H1 (cell line): ENCODE data around the gene DAO. TPM values are rescaled to one million over a fixed set of nuclear protein-coding genes. Genes with fewer than 3 reads are reported as not detected.

Experiments used
- CTCF ChIA-PET: fragments of 300-600 bp; sonication (Branson Sonifier 250); formaldehyde crosslinking; loops from one replicate; lab custom pipeline; 2021; ENCODE audit not compliant: partially characterized antibody; lab: Charles Lee
- POLR2A ChIA-PET: fragments of 300-600 bp; sonication (Branson Sonifier 250); formaldehyde crosslinking; loops from one replicate; lab custom pipeline; 2021; ENCODE audit warnings: inconsistent platforms; ENCODE audit not compliant: partially characterized antibody; lab: Charles Lee
- DNase-seq, 2 experiments: peaks; one replicate each; pipeline versions ENCODE4 v3.0.0 to v3.0.0-alpha.2; 2010 to 2022; ENCODE audit warnings: low spot score in 2 of 2, low read depth in 1 of 2, mixed read lengths in 1 of 2
- FAIRE-seq: peaks from 2 replicates; lab custom pipeline; 2011; peaks lifted over from hg19 to GRCh38; lab: Jason Lieb, UNC
- H2AFZ ChIP-seq: 2 replicates; pipeline ENCODE4 v1.8.1; 2012; ENCODE audit warnings: low read length, inconsistent platforms
- H2AK5ac ChIP-seq: 2 replicates; pipeline ENCODE4 v1.6.1; 2013; ENCODE audit warnings: low read depth, low read length
- H2BK120ac ChIP-seq: replicated peaks from 2 replicates; pipeline ENCODE3; 2013; ENCODE audit warnings: low read depth, low read length, inconsistent platforms
- H2BK12ac ChIP-seq: 2 replicates; pipeline ENCODE4 v1.6.1; 2013; ENCODE audit warnings: low read depth, low read length
- H2BK15ac ChIP-seq: 2 replicates; pipeline ENCODE4 v1.6.1; 2013; ENCODE audit warnings: low read length
- H2BK20ac ChIP-seq: 2 replicates; pipeline ENCODE4 v1.6.1; 2013; ENCODE audit warnings: low read length
- H2BK5ac ChIP-seq: 2 replicates; pipeline ENCODE4 v1.6.1; 2013; ENCODE audit warnings: low read depth, low read length
- H3K14ac ChIP-seq: 2 replicates; pipeline ENCODE4 v1.6.1; 2013; ENCODE audit warnings: inconsistent platforms; ENCODE audit not compliant: insufficient read length
- H3K18ac ChIP-seq: 2 replicates; pipeline ENCODE4 v1.6.1; 2013; ENCODE audit warnings: low read length; ENCODE audit errors: extremely low read depth
- H3K23ac ChIP-seq: 2 replicates; pipeline ENCODE4 v1.6.1; 2013; ENCODE audit warnings: inconsistent platforms; ENCODE audit not compliant: insufficient read length
- H3K23me2 ChIP-seq: 2 replicates; pipeline ENCODE4 v1.6.1; 2013; ENCODE audit warnings: low read depth, low read length
- H3K27ac ChIP-seq: 2 replicates; pipeline ENCODE4 v1.6.1; 2011; ENCODE audit warnings: low read depth, low read length, inconsistent platforms
- H3K27me3 ChIP-seq, 4 experiments: replicated peaks in 1 of 4; 1 replicate in 1 of 4; 2 replicates in 3 of 4; pipeline versions ENCODE4 v1.6.1 to v1.8.1; 2011 to 2013; ENCODE audit warnings: low read length in 3 of 4, mild to moderate bottlenecking in 3 of 4, inconsistent platforms in 2 of 4, mixed read lengths in 2 of 4, moderate library complexity in 1 of 4; ENCODE audit not compliant: control insufficient read depth in 3 of 4, insufficient read depth in 3 of 4; ENCODE audit errors: extremely low read depth in 1 of 4
- H3K36me3 ChIP-seq, 4 experiments: 2 replicates each; pipeline versions ENCODE4 v1.6.1 to v1.8.1; 2011 to 2013; ENCODE audit warnings: mild to moderate bottlenecking in 4 of 4, low read length in 3 of 4, moderate library complexity in 2 of 4, control low read depth in 1 of 4, inconsistent platforms in 1 of 4; ENCODE audit not compliant: insufficient read depth in 4 of 4, control insufficient read depth in 2 of 4
- H3K4ac ChIP-seq: replicated peaks from 2 replicates; pipeline ENCODE3; 2013; ENCODE audit warnings: low read length, low read depth, mixed read lengths, inconsistent platforms; ENCODE audit not compliant: insufficient read length
- H3K4me1 ChIP-seq, 4 experiments: replicated peaks in 1 of 4; 1 replicate in 1 of 4; 2 replicates in 3 of 4; pipeline versions ENCODE4 v1.6.1 to v1.8.1; 2011 to 2013; ENCODE audit warnings: low read length in 3 of 4, inconsistent platforms in 2 of 4, mixed read lengths in 1 of 4; ENCODE audit not compliant: insufficient read depth in 4 of 4, control insufficient read depth in 3 of 4
- H3K4me2 ChIP-seq, 2 experiments: 2 replicates each; pipeline versions ENCODE4 v1.6.1 to v1.8.1; 2011 to 2013; ENCODE audit warnings: low read depth in 2 of 2, low read length in 2 of 2, control low read depth in 1 of 2, inconsistent platforms in 1 of 2, mild to moderate bottlenecking in 1 of 2; ENCODE audit not compliant: insufficient read depth in 1 of 2
- H3K4me3 ChIP-seq, 4 experiments: fragments of 200-600, 300-600 bp in 1 of 4; sonication (generic), shearing (Covaris generic), sonication (Bioruptor Twin) in 1 of 4; 2 replicates each; pipeline versions ENCODE4 v1.5.1 to v1.8.1; 2011 to 2016; ENCODE audit warnings: low read length in 4 of 4, low read depth in 3 of 4, control low read depth in 2 of 4, inconsistent platforms in 2 of 4, mild to moderate bottlenecking in 2 of 4, mixed read lengths in 1 of 4, moderate library complexity in 1 of 4; ENCODE audit not compliant: insufficient read depth in 2 of 4; ENCODE audit errors: extremely low read depth in 1 of 4
- H3K56ac ChIP-seq: replicated peaks from 2 replicates; pipeline ENCODE3; 2013; ENCODE audit warnings: low read depth, mild to moderate bottlenecking, mixed read lengths, low read length, inconsistent platforms; ENCODE audit not compliant: insufficient read length
- H3K79me1 ChIP-seq: 2 replicates; pipeline ENCODE4 v1.6.1; 2013; ENCODE audit warnings: low read depth, low read length, control low read depth
- H3K79me2 ChIP-seq, 2 experiments: 2 replicates each; pipeline versions ENCODE4 v1.6.1 to v1.8.1; 2012 to 2013; ENCODE audit warnings: low read length in 2 of 2, mild to moderate bottlenecking in 2 of 2, inconsistent platforms in 1 of 2; ENCODE audit not compliant: insufficient read depth in 2 of 2, control insufficient read depth in 1 of 2
- H3K9ac ChIP-seq, 4 experiments: replicated peaks in 1 of 4; 1 replicate in 1 of 4; 2 replicates in 3 of 4; pipeline versions ENCODE4 v1.6.1 to v1.8.1; 2011 to 2013; ENCODE audit warnings: low read depth in 3 of 4, low read length in 3 of 4, control low read depth in 2 of 4, mild to moderate bottlenecking in 2 of 4, moderate library complexity in 2 of 4, inconsistent platforms in 1 of 4; ENCODE audit errors: extremely low read depth in 1 of 4
- H3K9me3 ChIP-seq, 2 experiments: 2 replicates each; pipeline versions ENCODE4 v1.6.1 to v1.8.1; 2012 to 2013; ENCODE audit warnings: mild to moderate bottlenecking in 2 of 2, moderate library complexity in 2 of 2, control low read depth in 1 of 2, inconsistent platforms in 1 of 2, low read depth in 1 of 2, low read length in 1 of 2, mixed read lengths in 1 of 2; ENCODE audit not compliant: insufficient read depth in 2 of 2
- H4K20me1 ChIP-seq, 2 experiments: replicated peaks in 1 of 2; 2 replicates each; pipeline versions ENCODE3 to v1.8.1; 2011 to 2013; ENCODE audit warnings: inconsistent platforms in 2 of 2, low read length in 2 of 2, mild to moderate bottlenecking in 1 of 2; ENCODE audit not compliant: insufficient read depth in 2 of 2, control insufficient read depth in 1 of 2
- H4K5ac ChIP-seq: 2 replicates; pipeline ENCODE4 v1.6.1; 2013; ENCODE audit warnings: low read length, low read depth, mixed read lengths, inconsistent platforms; ENCODE audit not compliant: insufficient read length
- H4K8ac ChIP-seq: 2 replicates; pipeline ENCODE4 v1.8.0; 2013; ENCODE audit warnings: mild to moderate bottlenecking, moderate library complexity, low read length, inconsistent platforms; ENCODE audit not compliant: insufficient read depth; ENCODE audit errors: extremely low read depth
- H4K91ac ChIP-seq: replicated peaks from 2 replicates; pipeline ENCODE3; 2013; ENCODE audit warnings: low read length, mixed read lengths, inconsistent platforms; ENCODE audit not compliant: insufficient read length
- ATF2 ChIP-seq: IDR thresholded peaks from 2 replicates; pipeline ENCODE4 v1.6.1; 2012; ENCODE audit warnings: low read length, inconsistent platforms
- CEBPB ChIP-seq: IDR thresholded peaks from 2 replicates; pipeline ENCODE4 v1.6.1; 2012; ENCODE audit warnings: low read depth, low read length
- CHD1 ChIP-seq: IDR thresholded peaks from 2 replicates; pipeline ENCODE4 v1.6.1; 2012; ENCODE audit warnings: low read depth, low read length, improper control_type of control experiment
- EP300 ChIP-seq, 2 experiments: IDR thresholded peaks; 1 replicate in 1 of 2; 2 replicates in 1 of 2; pipeline ENCODE4 v1.6.1; 2011 to 2012; ENCODE audit warnings: low read depth in 2 of 2, low read length in 2 of 2, mild to moderate bottlenecking in 2 of 2, borderline replicate concordance in 1 of 2, inconsistent platforms in 1 of 2, moderate library complexity in 1 of 2
- HDAC6 ChIP-seq: IDR thresholded peaks from one replicate; pipeline ENCODE4 v1.7.1; 2012; ENCODE audit warnings: low read depth, mild to moderate bottlenecking, inconsistent platforms, low read length, moderate library complexity
- KDM1A ChIP-seq: fragments of 200-600, 300-600 bp; sonication (generic); IDR thresholded peaks from 2 replicates; pipeline ENCODE4 v1.7.1; 2016; ENCODE audit warnings: mild to moderate bottlenecking, low read length, borderline replicate concordance
- MAX ChIP-seq: IDR thresholded peaks from 2 replicates; pipeline ENCODE4 v1.6.1; 2012; ENCODE audit warnings: inconsistent platforms
- POU5F1 ChIP-seq: IDR thresholded peaks from 2 replicates; pipeline ENCODE4 v1.6.1; 2011; ENCODE audit warnings: low read depth, mild to moderate bottlenecking, low read length, moderate library complexity
- RFX5 ChIP-seq: IDR thresholded peaks from 2 replicates; pipeline ENCODE4 v1.6.1; 2011; ENCODE audit warnings: low read depth, low read length, improper control_type of control experiment, borderline replicate concordance
- SP1 ChIP-seq: IDR thresholded peaks from 2 replicates; pipeline ENCODE4 v1.6.1; 2011; ENCODE audit warnings: low read depth, low read length
- SP2 ChIP-seq: IDR thresholded peaks from 2 replicates; pipeline ENCODE4 v1.6.1; 2012; ENCODE audit warnings: mild to moderate bottlenecking, low read length, inconsistent platforms
- YY1 ChIP-seq: IDR thresholded peaks from 2 replicates; pipeline ENCODE4 v1.6.1; 2011; ENCODE audit warnings: low read depth, mild to moderate bottlenecking, low read length
- WGBS, 2 experiments: shearing (Covaris generic) in 1 of 2; methylation state at CpG; one replicate each; pipeline versions ENCODE4 v1.1.6 to v1.1.7; 2013 to 2015; ENCODE audit warnings: low lambda C conversion rate in 2 of 2, mixed read lengths in 2 of 2, inconsistent platforms in 1 of 2, low coverage in 1 of 2, missing lambda C conversion rate in 1 of 2; ENCODE audit not compliant: insufficient replicate concordance in 2 of 2, insufficient coverage in 1 of 2, insufficient read length in 1 of 2; ENCODE audit errors: extremely low coverage in 1 of 2, missing lambda C conversion rate in 1 of 2; 5-methylcytosine and 5-hydroxymethylcytosine counted together
- polyA plus RNA-seq, 7 experiments: library from polyadenylated mRNA; depleted of rRNA in 3 of 7; stranded (reverse) in 5 of 7; unstranded in 2 of 7; fragments of >200 nt in 5 of 7; fragments of 200-250 nt in 2 of 7; gene quantifications; 1 replicate in 5 of 7; 2 replicates in 1 of 7; 4 replicates in 1 of 7; pipeline versions ENCODE4 v1.2.1 to v1.2.3, GENCODE V29; 2011 to 2013; ENCODE audit warnings: missing spikeins in 2 of 7, mixed read lengths in 2 of 7
- total RNA-seq: library from RNA; stranded (reverse); fragmentation: NEBNext Ultra II Directional; extraction: Animal tissue kit (Norgen Biotek cat#: 25700); gene quantifications from 2 replicates; pipeline ENCODE4 v1.2.1, GENCODE V29; 2021

DAO gene
- total and polyA plus RNA-seq, 2 of the 8 experiments (the other 6 are each of a cell fraction or from before 2014, with no cell fraction given) = not detected

- no peak overlapping the region for H3K56ac ChIP-seq
- H2BK20ac ChIP-seq = no peak overlapping the region
- FAIRE-seq (peak; percentile 57), DNase-seq (no peak)
- CTCF ChIA-PET = interaction anchor here (1.0 kb wide), 1 partner anchor 49 kb away, joined by 3 read pairs; no protein-coding TSS in a partner anchor
- H2BK120ac ChIP-seq = no peak overlapping the region
- H3K27ac ChIP-seq = no peak overlapping the region
- H4K5ac ChIP-seq = no peak overlapping the region
- H3K9ac ChIP-seq = peak overlapping the region in 1 of 4 experiments; percentile 28; a peak in 1 of 7 replicates
- no peak overlapping the region for H3K4me3 ChIP-seq
- no peak overlapping the region for H2BK15ac ChIP-seq
- H3K79me2 ChIP-seq = no peaks in the 10 kb centered on the region
- H2AK5ac ChIP-seq = peak overlapping the region; percentile 56
- no peaks in the 10 kb centered on the region for H3K36me3 ChIP-seq
- peaks cover 0 to 6% of the 10 kb centered on the region in 2 experiments for H4K20me1 ChIP-seq
- H2AFZ ChIP-seq = no peak overlapping the region
- H3K23ac ChIP-seq = no peak overlapping the region
- no peak overlapping the region for H3K14ac ChIP-seq
- H4K8ac ChIP-seq = no peak overlapping the region; the same call in 1 of the 2 replicates
- H3K4me1 ChIP-seq = no peaks in the 10 kb centered on the region
- no peaks in the 10 kb centered on the region for H3K79me1 ChIP-seq
- H3K4me2 ChIP-seq = no peak overlapping the region
- H2BK5ac ChIP-seq = no peak overlapping the region
- no peak overlapping the region for H4K91ac ChIP-seq
- no peak overlapping the region for H3K18ac ChIP-seq
- no peaks in the 10 kb centered on the region for H3K27me3 ChIP-seq
- peaks cover 0 to 1% of the 10 kb centered on the region in 2 experiments; a peak in 1 of 4 replicates for H3K9me3 ChIP-seq
- no peak overlapping the region; the same call in 1 of the 2 replicates for H2BK12ac ChIP-seq
- WGBS, 2 experiments = 83% methylated on average over 5 of the region's 5 CpGs; no CpG with 5 or more reads in 1 of the 2 experiments
- POLR2A ChIA-PET = no interaction called here
- peaks cover 9% of the 10 kb centered on the region for H3K23me2 ChIP-seq
- peak overlapping the region; percentile 33 for H3K4ac ChIP-seq
- TF ChIP-seq POU5F1 (no peak), SP1 (no peak), SP2 (no peak), YY1 (no peak), ATF2 (no peak), EP300 (IDR thresholded peaks at IDR 0.05; ENCODE audit: borderline replicate concordance in 1 of 2, low read depth in 2 of 2, low read length in 2 of 2) (no peak), CHD1 (no peak), HDAC6 (no peak), KDM1A (no peak), MAX (no peak), CEBPB (no peak), RFX5 (no peak)
Observed at GRCh38 chr12:108895220-108895802, 15.4 kb downstream of the DAO start.
